ENCODE data around the gene CFAP57. TPM values are rescaled to one million over a fixed set of nuclear protein-coding genes. Genes with fewer than 3 reads are reported as not detected.

CFAP57 gene
- total and polyA plus RNA-seq, 12 donors, result 0.09 to 0.35 (median 0.16) TPM; not detected in 5

GRCh38 chr1:43274125-43274803, 102.1 kb downstream of the CFAP57 start:
- DNase-seq (peak in 1 of 2 donors; percentile 29), ATAC-seq (peak in 7 of 8 donors; percentile 26 to 82 (median 59))
- peaks cover 0 to 9% (median 7%) of the 10 kb centered on the region in 7 donors for H3K27me3 ChIP-seq
- peaks cover 0 to 18% (median 12%) of the 10 kb centered on the region in 9 donors for H3K4me1 ChIP-seq
- intact Hi-C loops (cut with DNase I), result no loop called here
- WGBS, 2 donors, result 47 to 50% methylated on average over 11 of the region's 11 CpGs
- H3K9me3 ChIP-seq, result no peaks in the 10 kb centered on the region
- peak overlapping the region in 5 of 10 donors; percentile 23 to 58 (median 44) for H3K27ac ChIP-seq
- H3K36me3 ChIP-seq, result no peaks in the 10 kb centered on the region
- no peak for TF ChIP-seq CTCF (IDR thresholded peaks at IDR 0.05)
- H3K4me3 ChIP-seq, result no peak overlapping the region

- no peak for TF ChIP-seq CTCF (IDR thresholded peaks at IDR 0.05)
- H3K27ac ChIP-seq, result peak overlapping the region in 5 of 10 donors; percentile 23 to 58 (median 44)
- H3K27me3 ChIP-seq, result peaks cover 0 to 9% (median 7%) of the 10 kb centered on the region in 7 donors
- no peaks in the 10 kb centered on the region for H3K36me3 ChIP-seq
- DNase-seq, result no peak
- H3K9me3 ChIP-seq, result no peaks in the 10 kb centered on the region
- ATAC-seq, result no peak
- WGBS, 2 donors, result 76 to 87% methylated on average over 8 of the region's 8 CpGs
- H3K4me3 ChIP-seq, result no peak overlapping the region
- peaks cover 0 to 18% (median 12%) of the 10 kb centered on the region in 9 donors for H3K4me1 ChIP-seq
- intact Hi-C loops (cut with DNase I), result no loop called here
Observed at GRCh38 chr1:43274804-43275180, 102.7 kb downstream of the CFAP57 start.

- no peak for DNase-seq
- H3K4me3 ChIP-seq, result no peak overlapping the region
Observed at GRCh38 chr1:43275826-43276620, 103.9 kb downstream of the CFAP57 start.

More at GRCh38 chr1:43275826-43276620, 103.9 kb downstream of the CFAP57 start:
- peaks cover 0 to 2% (median 0%) of the 10 kb centered on the region in 7 donors for H3K27me3 ChIP-seq
- ATAC-seq, result no peak
- no peaks in the 10 kb centered on the region for H3K36me3 ChIP-seq
- H3K27ac ChIP-seq, result no peak overlapping the region
- H3K9me3 ChIP-seq, result no peaks in the 10 kb centered on the region
- peaks cover 0 to 11% (median 7%) of the 10 kb centered on the region in 9 donors for H3K4me1 ChIP-seq
- intact Hi-C loops (cut with DNase I), result no loop called here
- TF ChIP-seq CTCF (IDR thresholded peaks at IDR 0.05), result no peak
- WGBS, 2 donors, result 82 to 87% methylated on average over 12 of the region's 12 CpGs
